ENCODE data around the gene ADGRL3.
A peak's percentile ranks its signal among the peaks of the same experiment; 100 is the strongest.
"Not testable (repeated sequence)": the region's sequence is repeated elsewhere in the genome, so short reads cannot be mapped to it uniquely, and the experiment has no call there.

ADGRL3 gene

GRCh38 chr4:61373901-61374440, 173.8 kb downstream of the ADGRL3 start:
- DNase-seq, result peak; percentile 68

DNA sequence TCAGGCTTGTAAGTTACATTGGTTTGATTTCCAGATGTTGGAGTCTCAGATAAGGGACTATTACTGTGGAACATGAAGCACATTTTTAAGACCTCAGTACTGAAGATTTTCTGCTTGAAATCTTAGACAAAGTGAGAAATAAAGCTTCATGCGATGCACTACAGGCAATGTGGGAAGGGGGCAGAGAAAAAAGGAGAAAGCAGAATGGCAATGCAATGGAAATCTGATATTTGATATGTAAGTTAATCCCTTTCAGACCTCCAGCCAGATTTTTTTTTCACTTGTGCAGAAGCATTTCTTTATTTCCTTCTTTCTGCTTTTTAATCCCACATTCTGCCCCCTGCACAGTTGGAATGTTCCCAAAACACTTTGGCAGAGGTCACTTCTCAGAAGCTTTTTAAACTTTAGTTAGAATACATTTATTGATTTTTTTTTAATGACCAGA, 174.3 kb downstream of the ADGRL3 start:
- peak; percentile 65 for DNase-seq

DNA sequence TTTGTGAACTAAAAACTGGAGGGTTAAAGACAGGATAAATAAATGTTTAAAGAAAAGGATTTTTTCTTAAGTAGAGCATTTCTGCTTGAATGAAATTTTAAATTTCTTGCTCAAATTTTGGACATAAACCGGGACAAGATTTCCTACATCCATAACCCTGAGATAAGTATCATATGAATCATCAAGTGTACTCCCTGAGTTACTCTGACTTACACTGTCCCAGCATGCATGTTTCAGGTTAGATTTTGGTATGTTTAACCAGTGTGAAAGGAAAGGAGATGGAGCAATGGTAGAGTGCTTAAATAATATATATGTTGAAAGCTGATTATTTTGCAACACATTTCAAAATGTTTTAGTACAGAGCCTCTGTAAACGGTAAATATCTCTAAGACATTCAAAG, 175.2 kb downstream of the ADGRL3 start:
- peak; percentile 27 for DNase-seq

DNA sequence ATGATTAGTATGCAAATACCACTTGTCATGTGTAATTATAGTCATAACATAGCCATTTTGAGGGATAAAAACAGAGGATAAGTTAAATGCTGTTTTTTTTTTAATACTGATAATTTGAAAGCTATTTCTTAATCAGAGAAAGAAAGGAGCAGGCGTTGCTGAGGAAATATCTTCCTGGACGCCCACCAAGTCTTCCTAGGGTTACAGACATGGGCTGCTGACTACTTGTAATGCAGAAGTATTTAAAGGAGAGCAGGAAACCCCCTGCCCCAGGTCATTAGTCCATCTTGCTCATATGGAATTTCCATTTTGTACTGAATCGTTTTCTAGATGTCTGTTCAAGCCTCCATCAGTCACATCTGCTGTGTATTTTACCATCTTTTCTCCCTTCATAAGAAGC, 176.2 kb downstream of the ADGRL3 start:
- no peak for DNase-seq

GRCh38 chr4:61379406-61379805, 179.3 kb downstream of the ADGRL3 start:
- DNase-seq, result no peak

GRCh38 chr4:61380865-61381264, 180.7 kb downstream of the ADGRL3 start:
- no peak for DNase-seq

GRCh38 chr4:61385256-61385655, 185.1 kb downstream of the ADGRL3 start:
- no peak for DNase-seq

DNA sequence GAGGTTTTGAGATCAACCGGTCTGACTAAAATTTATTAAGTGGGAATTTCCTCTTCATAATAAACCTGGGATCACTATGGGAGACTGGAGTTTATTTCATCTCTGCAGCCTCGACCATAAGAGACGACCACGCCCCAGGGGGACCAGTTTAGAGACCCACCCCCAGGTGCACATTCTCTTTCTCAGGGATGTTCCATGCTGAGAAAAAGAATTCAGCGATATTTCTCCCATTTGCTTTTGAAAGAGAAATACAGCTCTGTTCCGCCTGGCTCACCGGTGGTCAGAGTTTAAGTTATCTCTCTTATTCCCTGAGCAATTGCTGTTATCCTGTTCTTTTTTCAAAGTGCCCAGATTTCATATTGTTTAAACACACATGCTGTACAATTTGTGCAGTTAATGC, 187.2 kb downstream of the ADGRL3 start:
- not testable (repeated sequence) for DNase-seq

DNA sequence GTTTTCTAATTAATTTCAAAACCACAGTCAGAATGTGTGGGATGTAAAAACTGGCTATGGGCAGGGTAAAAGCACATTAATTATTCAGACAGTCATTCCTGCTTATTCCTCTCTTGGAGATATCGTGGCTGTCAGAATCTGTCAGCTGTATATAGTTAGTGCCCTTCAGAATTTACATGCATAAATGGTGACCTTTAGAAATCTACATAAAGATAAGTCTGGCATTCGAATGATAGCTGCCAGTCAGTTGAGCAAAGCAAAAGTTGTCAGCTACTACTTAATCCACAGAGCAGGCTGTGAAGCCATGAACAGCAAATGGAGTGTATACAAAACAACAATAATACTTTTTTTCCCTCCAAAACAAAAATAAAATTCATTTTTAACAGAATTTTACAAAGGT, 189.5 kb downstream of the ADGRL3 start:
- DNase-seq, result no peak

GRCh38 chr4:61395754-61396153, 195.6 kb downstream of the ADGRL3 start:
- no peak for DNase-seq

GRCh38 chr4:61397174-61397573, 197.0 kb downstream of the ADGRL3 start:
- peak; percentile 25 for DNase-seq

- no peak for DNase-seq
These were observed 200.4 kb downstream of the ADGRL3 start for GRCh38 chr4:61400439-61401038.

- no peak for DNase-seq
These were observed 201.6 kb downstream of the ADGRL3 start for GRCh38 chr4:61401771-61402170.

DNA sequence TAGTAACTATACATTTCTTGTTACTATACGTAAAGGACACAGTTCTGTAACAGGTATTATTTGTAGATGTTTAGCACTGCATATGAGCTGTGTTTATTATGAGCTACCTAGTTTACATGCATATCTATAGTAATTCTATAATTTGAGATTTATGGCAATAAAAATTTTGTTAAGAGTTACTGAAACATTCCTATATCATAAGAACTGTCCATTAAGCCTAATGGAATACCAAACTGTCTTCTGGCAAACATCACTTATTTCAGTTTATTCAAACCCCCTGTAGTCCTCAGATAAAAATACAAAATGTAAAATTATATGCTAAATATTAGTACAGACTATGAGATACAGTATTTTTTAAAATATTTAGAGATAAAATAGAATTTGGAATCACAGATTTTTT, 205.2 kb downstream of the ADGRL3 start:
- no peak for DNase-seq

GRCh38 chr4:61406677-61407076, 206.6 kb downstream of the ADGRL3 start:
- no peak for DNase-seq

DNA sequence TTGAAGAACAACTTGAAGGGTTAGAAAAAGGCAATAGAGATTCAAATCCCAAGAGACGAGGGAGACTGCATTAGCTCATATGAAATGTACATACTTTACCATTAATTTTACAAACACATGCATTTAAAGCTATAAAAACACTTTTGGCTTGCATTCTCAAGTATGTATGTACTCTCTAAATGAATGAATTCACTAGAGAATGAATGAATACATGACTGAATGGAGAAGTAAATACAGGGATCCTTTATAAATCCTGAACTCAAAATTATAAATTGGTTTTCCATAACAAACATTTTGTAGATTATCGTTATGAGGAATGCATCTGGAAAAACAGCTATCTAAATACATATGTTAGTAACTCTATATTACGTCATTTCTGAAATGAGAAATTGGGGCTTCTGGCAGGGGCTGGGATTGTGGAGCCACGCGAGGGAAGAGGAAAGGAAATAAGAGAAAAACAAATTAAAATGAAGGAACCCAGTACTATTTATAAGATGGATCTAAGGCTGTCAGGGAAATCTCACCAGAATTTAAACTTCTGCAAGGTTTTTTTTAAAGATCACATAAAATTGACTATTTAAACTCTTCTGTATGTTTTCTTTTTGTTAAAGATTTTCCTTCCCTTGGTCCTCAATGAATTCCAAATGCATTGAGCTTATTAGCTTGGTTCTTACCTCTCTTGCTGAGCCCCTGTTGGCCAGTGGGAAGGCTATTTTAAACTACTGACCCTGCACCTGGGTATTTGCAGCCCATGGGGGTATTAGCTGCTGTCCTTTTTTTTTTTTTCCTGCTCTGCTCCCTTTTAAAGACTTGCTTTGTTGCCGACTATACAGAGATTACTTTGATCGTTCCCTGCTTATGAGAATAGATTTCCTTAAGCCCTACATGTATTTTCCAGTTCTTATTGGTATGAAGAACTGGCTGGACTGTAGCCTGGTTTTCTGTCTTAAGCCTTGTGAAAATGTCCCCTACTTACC, 207.8 kb downstream of the ADGRL3 start:
- no peak for DNase-seq

- no peak for DNase-seq
These were observed 208.7 kb downstream of the ADGRL3 start for GRCh38 chr4:61408861-61409260.

DNA sequence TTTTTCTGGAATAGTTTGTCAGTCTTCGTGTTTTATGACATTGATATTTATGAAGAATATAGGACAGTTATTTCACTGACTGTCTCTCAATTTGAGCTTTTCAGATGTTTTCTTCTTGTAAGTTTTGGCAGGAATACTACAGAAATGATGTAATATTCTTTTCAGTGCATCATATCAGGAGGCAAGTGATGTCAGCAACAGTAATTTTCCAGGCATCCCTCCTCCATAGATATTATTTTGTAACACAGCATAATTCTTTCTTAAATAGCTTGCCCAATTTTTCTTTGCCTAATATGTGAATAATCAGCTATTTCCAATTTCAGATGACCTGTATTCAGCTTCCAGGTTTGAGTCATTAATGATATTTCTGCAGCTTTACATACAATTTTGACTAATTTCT, 211.1 kb downstream of the ADGRL3 start:
- no peak for DNase-seq

GRCh38 chr4:61425315-61425714, 225.2 kb downstream of the ADGRL3 start:
- DNase-seq, result no peak

GRCh38 chr4:61426229-61426628, 226.1 kb downstream of the ADGRL3 start:
- DNase-seq, result no peak

DNA sequence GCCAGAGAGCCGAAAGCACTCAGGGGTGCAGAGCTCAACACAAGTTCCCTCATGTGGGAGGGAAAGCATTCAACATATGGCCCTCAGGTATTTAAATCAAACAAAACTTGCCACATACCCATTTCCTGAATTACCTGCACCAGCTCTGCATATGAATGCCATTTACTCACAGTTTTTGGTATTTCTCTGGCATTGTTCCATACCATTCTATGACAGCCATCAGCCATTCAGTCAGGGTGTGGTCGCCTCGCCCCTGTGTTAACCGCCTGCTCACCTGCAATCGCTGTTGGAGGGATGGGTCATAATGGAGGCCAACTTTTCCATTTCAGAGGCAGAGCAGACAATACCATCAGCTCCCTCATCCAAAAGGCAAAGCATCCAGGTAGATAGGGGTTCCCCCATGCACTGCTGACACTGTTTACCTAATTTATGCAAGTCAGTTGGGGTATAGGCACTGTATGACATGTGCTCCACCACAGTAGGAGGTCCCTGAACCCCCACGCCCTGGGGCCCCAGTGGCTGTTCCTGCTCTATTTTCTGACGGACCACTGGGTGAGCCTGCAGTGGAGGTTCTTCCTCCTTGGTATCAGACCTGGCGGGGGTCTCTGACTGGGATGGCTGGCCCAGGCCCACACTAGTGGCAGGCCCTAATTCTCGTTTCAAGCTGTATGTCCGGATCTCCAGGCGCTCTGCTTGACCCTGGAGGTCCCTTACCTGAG, 227.1 kb downstream of the ADGRL3 start:
- no peak for DNase-seq

- DNase-seq, result no peak
These were observed 227.8 kb downstream of the ADGRL3 start for GRCh38 chr4:61427818-61428495.

- no peak for DNase-seq
These were observed 228.8 kb downstream of the ADGRL3 start for GRCh38 chr4:61428950-61429349.
